ENCODE measurements around the gene ADSS2.

- TF ChIP-seq, protein P1, sequence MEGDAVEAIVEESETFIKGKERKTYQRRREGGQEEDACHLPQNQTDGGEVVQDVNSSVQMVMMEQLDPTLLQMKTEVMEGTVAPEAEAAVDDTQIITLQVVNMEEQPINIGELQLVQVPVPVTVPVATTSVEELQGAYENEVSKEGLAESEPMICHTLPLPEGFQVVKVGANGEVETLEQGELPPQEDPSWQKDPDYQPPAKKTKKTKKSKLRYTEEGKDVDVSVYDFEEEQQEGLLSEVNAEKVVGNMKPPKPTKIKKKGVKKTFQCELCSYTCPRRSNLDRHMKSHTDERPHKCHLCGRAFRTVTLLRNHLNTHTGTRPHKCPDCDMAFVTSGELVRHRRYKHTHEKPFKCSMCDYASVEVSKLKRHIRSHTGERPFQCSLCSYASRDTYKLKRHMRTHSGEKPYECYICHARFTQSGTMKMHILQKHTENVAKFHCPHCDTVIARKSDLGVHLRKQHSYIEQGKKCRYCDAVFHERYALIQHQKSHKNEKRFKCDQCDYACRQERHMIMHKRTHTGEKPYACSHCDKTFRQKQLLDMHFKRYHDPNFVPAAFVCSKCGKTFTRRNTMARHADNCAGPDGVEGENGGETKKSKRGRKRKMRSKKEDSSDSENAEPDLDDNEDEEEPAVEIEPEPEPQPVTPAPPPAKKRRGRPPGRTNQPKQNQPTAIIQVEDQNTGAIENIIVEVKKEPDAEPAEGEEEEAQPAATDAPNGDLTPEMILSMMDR (IDR thresholded peaks at IDR 0.05): no peak
- TF ChIP-seq POLR2AphosphoS5 (IDR thresholded peaks at IDR 0.05): no peak
- no peak for TF ChIP-seq EP300 (IDR thresholded peaks at IDR 0.05)
- no peak for TF ChIP-seq POLR2A (IDR thresholded peaks at IDR 0.05)
Observed at GRCh38 chr1:244369256-244370057, 82.3 kb downstream of the ADSS2 start.

All from upper lobe of left lung (tissue), 4 donors.